ENCODE data around the gene LAX1. TPM values are rescaled to one million over a fixed set of nuclear protein-coding genes. Genes with fewer than 3 reads are reported as not detected.

The LAX1 gene
- total and polyA plus RNA-seq, 10 of the 15 experiments (the other 5 are each of a cell fraction or from before 2014, with no cell fraction given) = 2.1 to 15.0 (median 9.0) TPM

DNA sequence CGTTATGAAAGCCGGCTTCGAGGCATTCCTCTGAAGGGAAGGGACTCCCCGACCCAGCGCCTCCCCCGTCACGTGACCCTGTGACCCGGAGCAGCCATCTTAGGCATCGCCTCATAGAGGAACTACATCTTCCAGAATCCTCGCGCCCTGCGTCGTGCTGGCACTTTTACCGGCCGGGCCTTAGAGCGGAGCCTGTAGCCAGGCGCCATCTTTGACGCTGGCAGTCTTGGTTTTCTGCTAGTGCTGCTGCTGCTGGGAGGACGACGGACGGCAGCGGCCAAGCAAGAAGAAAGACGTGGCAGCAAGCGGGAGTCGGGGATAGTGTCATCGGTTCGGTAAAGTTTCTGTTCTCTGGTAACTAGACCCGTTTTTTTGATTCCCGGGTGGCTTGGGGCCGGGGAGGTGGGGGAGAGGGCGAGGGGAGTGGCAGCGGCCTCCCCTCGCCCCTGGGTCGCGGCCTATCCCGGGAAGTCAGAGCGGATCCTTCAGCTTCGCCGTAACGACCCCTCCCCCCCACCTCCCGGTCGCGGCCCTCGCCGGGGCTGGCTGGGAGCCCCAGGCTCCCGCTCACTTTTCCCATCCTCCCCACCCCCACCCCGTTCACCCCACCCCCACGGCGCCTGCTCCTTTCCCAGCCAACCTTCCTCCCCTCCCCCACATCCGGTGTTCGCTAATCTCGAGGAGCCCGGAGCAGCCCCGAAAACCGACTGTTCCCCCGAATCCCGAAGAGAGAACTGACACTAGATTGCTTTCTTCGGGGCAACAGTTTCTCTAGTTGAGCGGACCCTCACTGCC lies 30.7 kb downstream of the LAX1 start, which contains the start of the genes ZBED6 and ZC3H11A (continued):
- TF ChIP-seq GABPA (IDR thresholded peaks at IDR 0.05; ENCODE audit: low read depth) (0 out of 2 replicates have a peak, but pooled peaks have one; percentile 63), ZNF274 (IDR thresholded peaks at IDR 0.05; ENCODE audit: insufficient read depth, insufficient read length) (no peak), RELA (IDR thresholded peaks at IDR 0.05; ENCODE audit: borderline replicate concordance, partially characterized antibody) (peak; percentile 94), MTA2 (IDR thresholded peaks at IDR 0.05; ENCODE audit: low read depth) (peak; percentile 46; the same call in 1 of the 2 replicates), RAD51 (IDR thresholded peaks at IDR 0.05) (peak; percentile 99), NFIC (IDR thresholded peaks at IDR 0.05; ENCODE audit: low read depth, low read length) (no peak), FOXM1 (IDR thresholded peaks at IDR 0.05; ENCODE audit: low read depth, low read length) (no peak), HDAC6 (IDR thresholded peaks at IDR 0.05; ENCODE audit: unreplicated experiment) (no peak), SUZ12 (IDR thresholded peaks at IDR 0.05; ENCODE audit: unreplicated experiment) (no peak)
- TF ChIP-seq, protein P1, sequence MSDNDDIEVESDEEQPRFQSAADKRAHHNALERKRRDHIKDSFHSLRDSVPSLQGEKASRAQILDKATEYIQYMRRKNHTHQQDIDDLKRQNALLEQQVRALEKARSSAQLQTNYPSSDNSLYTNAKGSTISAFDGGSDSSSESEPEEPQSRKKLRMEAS (IDR thresholded peaks at IDR 0.05; ENCODE audit: low read depth, low read length) = peak; percentile 94
- TF ChIP-seq, protein P2, sequence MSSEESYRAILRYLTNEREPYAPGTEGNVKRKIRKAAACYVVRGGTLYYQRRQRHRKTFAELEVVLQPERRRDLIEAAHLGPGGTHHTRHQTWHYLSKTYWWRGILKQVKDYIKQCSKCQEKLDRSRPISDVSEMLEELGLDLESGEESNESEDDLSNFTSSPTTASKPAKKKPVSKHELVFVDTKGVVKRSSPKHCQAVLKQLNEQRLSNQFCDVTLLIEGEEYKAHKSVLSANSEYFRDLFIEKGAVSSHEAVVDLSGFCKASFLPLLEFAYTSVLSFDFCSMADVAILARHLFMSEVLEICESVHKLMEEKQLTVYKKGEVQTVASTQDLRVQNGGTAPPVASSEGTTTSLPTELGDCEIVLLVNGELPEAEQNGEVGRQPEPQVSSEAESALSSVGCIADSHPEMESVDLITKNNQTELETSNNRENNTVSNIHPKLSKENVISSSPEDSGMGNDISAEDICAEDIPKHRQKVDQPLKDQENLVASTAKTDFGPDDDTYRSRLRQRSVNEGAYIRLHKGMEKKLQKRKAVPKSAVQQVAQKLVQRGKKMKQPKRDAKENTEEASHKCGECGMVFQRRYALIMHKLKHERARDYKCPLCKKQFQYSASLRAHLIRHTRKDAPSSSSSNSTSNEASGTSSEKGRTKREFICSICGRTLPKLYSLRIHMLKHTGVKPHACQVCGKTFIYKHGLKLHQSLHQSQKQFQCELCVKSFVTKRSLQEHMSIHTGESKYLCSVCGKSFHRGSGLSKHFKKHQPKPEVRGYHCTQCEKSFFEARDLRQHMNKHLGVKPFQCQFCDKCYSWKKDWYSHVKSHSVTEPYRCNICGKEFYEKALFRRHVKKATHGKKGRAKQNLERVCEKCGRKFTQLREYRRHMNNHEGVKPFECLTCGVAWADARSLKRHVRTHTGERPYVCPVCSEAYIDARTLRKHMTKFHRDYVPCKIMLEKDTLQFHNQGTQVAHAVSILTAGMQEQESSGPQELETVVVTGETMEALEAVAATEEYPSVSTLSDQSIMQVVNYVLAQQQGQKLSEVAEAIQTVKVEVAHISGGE (CRISPR knock-in tag; IDR thresholded peaks at IDR 0.05) = peak; percentile 66
- TF ChIP-seq, protein P3, sequence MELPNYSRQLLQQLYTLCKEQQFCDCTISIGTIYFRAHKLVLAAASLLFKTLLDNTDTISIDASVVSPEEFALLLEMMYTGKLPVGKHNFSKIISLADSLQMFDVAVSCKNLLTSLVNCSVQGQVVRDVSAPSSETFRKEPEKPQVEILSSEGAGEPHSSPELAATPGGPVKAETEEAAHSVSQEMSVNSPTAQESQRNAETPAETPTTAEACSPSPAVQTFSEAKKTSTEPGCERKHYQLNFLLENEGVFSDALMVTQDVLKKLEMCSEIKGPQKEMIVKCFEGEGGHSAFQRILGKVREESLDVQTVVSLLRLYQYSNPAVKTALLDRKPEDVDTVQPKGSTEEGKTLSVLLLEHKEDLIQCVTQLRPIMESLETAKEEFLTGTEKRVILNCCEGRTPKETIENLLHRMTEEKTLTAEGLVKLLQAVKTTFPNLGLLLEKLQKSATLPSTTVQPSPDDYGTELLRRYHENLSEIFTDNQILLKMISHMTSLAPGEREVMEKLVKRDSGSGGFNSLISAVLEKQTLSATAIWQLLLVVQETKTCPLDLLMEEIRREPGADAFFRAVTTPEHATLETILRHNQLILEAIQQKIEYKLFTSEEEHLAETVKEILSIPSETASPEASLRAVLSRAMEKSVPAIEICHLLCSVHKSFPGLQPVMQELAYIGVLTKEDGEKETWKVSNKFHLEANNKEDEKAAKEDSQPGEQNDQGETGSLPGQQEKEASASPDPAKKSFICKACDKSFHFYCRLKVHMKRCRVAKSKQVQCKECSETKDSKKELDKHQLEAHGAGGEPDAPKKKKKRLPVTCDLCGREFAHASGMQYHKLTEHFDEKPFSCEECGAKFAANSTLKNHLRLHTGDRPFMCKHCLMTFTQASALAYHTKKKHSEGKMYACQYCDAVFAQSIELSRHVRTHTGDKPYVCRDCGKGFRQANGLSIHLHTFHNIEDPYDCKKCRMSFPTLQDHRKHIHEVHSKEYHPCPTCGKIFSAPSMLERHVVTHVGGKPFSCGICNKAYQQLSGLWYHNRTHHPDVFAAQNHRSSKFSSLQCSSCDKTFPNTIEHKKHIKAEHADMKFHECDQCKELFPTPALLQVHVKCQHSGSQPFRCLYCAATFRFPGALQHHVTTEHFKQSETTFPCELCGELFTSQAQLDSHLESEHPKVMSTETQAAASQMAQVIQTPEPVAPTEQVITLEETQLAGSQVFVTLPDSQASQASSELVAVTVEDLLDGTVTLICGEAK (IDR thresholded peaks at IDR 0.05; ENCODE audit: borderline replicate concordance) = peak; percentile 66; the same call in 1 of the 2 replicates
- TF ChIP-seq, protein P4, sequence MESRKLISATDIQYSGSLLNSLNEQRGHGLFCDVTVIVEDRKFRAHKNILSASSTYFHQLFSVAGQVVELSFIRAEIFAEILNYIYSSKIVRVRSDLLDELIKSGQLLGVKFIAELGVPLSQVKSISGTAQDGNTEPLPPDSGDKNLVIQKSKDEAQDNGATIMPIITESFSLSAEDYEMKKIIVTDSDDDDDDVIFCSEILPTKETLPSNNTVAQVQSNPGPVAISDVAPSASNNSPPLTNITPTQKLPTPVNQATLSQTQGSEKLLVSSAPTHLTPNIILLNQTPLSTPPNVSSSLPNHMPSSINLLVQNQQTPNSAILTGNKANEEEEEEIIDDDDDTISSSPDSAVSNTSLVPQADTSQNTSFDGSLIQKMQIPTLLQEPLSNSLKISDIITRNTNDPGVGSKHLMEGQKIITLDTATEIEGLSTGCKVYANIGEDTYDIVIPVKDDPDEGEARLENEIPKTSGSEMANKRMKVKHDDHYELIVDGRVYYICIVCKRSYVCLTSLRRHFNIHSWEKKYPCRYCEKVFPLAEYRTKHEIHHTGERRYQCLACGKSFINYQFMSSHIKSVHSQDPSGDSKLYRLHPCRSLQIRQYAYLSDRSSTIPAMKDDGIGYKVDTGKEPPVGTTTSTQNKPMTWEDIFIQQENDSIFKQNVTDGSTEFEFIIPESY (IDR thresholded peaks at IDR 0.05) = no peak
- TF ChIP-seq, protein P5, sequence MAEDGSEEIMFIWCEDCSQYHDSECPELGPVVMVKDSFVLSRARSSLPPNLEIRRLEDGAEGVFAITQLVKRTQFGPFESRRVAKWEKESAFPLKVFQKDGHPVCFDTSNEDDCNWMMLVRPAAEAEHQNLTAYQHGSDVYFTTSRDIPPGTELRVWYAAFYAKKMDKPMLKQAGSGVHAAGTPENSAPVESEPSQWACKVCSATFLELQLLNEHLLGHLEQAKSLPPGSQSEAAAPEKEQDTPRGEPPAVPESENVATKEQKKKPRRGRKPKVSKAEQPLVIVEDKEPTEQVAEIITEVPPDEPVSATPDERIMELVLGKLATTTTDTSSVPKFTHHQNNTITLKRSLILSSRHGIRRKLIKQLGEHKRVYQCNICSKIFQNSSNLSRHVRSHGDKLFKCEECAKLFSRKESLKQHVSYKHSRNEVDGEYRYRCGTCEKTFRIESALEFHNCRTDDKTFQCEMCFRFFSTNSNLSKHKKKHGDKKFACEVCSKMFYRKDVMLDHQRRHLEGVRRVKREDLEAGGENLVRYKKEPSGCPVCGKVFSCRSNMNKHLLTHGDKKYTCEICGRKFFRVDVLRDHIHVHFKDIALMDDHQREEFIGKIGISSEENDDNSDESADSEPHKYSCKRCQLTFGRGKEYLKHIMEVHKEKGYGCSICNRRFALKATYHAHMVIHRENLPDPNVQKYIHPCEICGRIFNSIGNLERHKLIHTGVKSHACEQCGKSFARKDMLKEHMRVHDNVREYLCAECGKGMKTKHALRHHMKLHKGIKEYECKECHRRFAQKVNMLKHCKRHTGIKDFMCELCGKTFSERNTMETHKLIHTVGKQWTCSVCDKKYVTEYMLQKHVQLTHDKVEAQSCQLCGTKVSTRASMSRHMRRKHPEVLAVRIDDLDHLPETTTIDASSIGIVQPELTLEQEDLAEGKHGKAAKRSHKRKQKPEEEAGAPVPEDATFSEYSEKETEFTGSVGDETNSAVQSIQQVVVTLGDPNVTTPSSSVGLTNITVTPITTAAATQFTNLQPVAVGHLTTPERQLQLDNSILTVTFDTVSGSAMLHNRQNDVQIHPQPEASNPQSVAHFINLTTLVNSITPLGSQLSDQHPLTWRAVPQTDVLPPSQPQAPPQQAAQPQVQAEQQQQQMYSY (CRISPR knock-in tag; IDR thresholded peaks at IDR 0.05) = peak; percentile 66; the same call in 1 of the 2 replicates

Data from GM12878 (cell line).